Esophagus muscularis mucosa (tissue), 3 donors: Measurements from ENCODE around the gene EDDM13.

Experiments
- POLR2A ChIP-seq: fragments of 450-650 bp; IDR thresholded peaks from one replicate; pipeline ENCODE4 v1.6.1; 2017; ENCODE audit warnings: antibody characterized with exemption, moderate library complexity, mild to moderate bottlenecking, low read depth
- TF ChIP-seq, protein P1 (sequence below), 3 experiments: fragments of 200-600 bp in 2 of 3; fragments of 450-650 bp in 1 of 3; sonication (generic) in 2 of 3; IDR thresholded peaks; one replicate each; pipeline ENCODE4 v1.5.1; 2017 to 2019; ENCODE audit warnings: antibody characterized with exemption in 3 of 3, mild to moderate bottlenecking in 2 of 3, moderate library complexity in 1 of 3

DNA sequence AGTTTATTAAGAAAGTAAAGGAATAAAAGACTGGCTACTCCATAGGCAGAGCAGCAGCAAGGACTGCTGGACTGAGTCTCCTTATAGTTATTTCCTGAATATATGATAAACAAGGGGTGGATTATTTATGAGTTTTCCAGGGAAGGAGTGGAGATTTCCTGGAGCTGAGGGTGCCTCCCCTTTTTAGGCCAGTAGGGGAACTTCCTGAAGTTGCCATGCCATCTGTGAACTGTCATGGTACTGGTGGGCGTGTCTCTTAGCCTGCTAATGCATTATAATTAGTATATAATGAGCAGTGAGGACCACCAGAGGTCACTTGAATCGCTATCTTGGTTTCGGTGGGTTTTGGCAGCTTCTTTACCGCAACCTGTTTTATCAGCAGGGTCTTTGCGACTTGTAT is 28.6 kb downstream of the EDDM13 start:
- TF ChIP-seq, protein P1, sequence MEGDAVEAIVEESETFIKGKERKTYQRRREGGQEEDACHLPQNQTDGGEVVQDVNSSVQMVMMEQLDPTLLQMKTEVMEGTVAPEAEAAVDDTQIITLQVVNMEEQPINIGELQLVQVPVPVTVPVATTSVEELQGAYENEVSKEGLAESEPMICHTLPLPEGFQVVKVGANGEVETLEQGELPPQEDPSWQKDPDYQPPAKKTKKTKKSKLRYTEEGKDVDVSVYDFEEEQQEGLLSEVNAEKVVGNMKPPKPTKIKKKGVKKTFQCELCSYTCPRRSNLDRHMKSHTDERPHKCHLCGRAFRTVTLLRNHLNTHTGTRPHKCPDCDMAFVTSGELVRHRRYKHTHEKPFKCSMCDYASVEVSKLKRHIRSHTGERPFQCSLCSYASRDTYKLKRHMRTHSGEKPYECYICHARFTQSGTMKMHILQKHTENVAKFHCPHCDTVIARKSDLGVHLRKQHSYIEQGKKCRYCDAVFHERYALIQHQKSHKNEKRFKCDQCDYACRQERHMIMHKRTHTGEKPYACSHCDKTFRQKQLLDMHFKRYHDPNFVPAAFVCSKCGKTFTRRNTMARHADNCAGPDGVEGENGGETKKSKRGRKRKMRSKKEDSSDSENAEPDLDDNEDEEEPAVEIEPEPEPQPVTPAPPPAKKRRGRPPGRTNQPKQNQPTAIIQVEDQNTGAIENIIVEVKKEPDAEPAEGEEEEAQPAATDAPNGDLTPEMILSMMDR (IDR thresholded peaks at IDR 0.05) = peak in 1 of 3 experiments; percentile 3
- TF ChIP-seq POLR2A = no peak
